ENCODE results near the gene OTULIN.

OTULIN gene

GRCh38 chr5:14681236-14681752 is 16.8 kb downstream of the OTULIN start:
- no peak for TF ChIP-seq CTCF (IDR thresholded peaks at IDR 0.05)
- H3K27ac ChIP-seq = no peak overlapping the region
- no peak overlapping the region for H3K4me3 ChIP-seq
- no peak for DNase-seq (ENCODE audit: low spot score)

- Histone ChIP-seq H3K4me3 (no peak overlapping the region), H3K27ac (no peak overlapping the region)
- DNase-seq (ENCODE audit: low spot score) = no peak
- no peak for TF ChIP-seq CTCF (IDR thresholded peaks at IDR 0.05)
Observed at GRCh38 chr5:14683906-14684455, 19.5 kb downstream of the OTULIN start.

GRCh38 chr5:14684757-14685156 is 20.2 kb downstream of the OTULIN start:
- no peak overlapping the region for H3K27ac ChIP-seq
- no peak for TF ChIP-seq CTCF (IDR thresholded peaks at IDR 0.05)
- no peak for DNase-seq (ENCODE audit: low spot score)

GRCh38 chr5:14685757-14686156 is 21.2 kb downstream of the OTULIN start:
- H3K27ac ChIP-seq = no peak overlapping the region
- no peak overlapping the region for H3K4me3 ChIP-seq
- peak; percentile 23 for TF ChIP-seq CTCF (IDR thresholded peaks at IDR 0.05)
- no peak for DNase-seq (ENCODE audit: low spot score)

More at GRCh38 chr5:14684757-14685156, 20.2 kb downstream of the OTULIN start:
- no peak overlapping the region for H3K4me3 ChIP-seq

GRCh38 chr5:14686517-14686916 is 22.0 kb downstream of the OTULIN start:
- no peak for DNase-seq (ENCODE audit: low spot score)
- no peak for TF ChIP-seq CTCF (IDR thresholded peaks at IDR 0.05)
- no peak overlapping the region for H3K4me3 ChIP-seq
- peak overlapping the region; percentile 11 to 35 for H3K27ac ChIP-seq

GRCh38 chr5:14687023-14687665 is 22.6 kb downstream of the OTULIN start:
- peak overlapping the region; percentile 11 to 35 for H3K27ac ChIP-seq
- DNase-seq (ENCODE audit: low spot score) = no peak
- no peak overlapping the region for H3K4me3 ChIP-seq
- TF ChIP-seq CTCF (IDR thresholded peaks at IDR 0.05) = no peak

- Histone ChIP-seq H3K4me3 (no peak overlapping the region), H3K27ac (no peak overlapping the region)
- no peak for TF ChIP-seq CTCF (IDR thresholded peaks at IDR 0.05)
- DNase-seq (ENCODE audit: low spot score) = no peak
Observed at GRCh38 chr5:14693070-14693469, 28.6 kb downstream of the OTULIN start.

Data from coronary artery (tissue), 2 donors.